DMS153 (cell line): ENCODE measurements around the gene SLC43A1.
"Not testable (repeated sequence)": the region's sequence is repeated elsewhere in the genome, so short reads cannot be mapped to it uniquely, and the experiment has no call there.

ENCODE experiments used
- DNase-seq: peaks from one replicate; lab custom pipeline; 2025; lab: John Stamatoyannopoulos, UW

Gene SLC43A1

DNA sequence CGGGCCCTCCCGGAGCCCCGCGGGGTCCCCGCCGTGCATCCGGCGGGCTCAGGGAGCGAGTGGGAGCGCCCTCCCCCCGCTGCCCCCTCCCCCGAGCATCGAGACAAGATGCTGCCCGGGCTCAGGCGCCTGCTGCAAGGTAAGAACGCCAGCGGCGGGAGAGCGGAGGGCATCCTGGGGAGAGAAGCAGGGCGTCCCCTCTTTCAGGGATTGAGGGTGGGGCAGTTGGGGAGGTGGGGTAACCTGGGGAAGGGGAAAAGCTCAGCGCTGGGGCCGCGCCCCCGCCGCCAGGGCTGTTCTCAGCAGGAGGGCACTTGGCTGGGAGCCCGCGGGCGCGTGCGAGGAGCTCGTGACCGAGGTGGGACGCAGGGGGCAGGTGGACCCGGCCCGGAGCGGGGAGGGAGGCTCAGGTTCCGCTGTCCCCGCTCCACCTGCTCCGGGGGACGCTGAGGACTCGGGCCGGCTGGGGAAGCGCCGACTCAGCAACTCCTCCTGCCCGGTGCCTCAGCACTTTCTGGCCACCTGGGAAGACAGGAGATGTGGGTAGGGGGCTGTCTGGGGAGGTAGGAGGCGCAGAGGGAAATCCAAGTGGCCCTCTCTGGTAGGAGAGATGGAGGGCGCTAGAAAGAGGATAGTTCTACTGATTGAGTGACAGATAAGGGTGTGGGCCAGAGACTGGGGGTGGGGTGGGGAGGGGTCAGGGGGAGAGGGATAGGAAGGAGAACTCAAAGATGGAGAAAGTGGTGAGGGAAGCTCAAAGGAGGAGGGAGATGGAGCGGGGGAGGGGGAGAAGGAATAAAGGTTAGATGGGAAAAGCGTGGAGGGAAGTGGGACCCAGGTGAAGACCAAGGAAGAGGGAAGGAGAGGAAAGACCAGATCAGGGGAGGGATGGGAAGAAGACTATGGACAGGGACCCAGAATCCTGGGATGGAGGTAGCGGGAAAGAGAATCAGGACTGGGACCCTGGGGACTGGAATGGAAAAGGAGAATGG, 54.4 kb downstream of the SLC43A1 start:
- no peak for DNase-seq

DNA sequence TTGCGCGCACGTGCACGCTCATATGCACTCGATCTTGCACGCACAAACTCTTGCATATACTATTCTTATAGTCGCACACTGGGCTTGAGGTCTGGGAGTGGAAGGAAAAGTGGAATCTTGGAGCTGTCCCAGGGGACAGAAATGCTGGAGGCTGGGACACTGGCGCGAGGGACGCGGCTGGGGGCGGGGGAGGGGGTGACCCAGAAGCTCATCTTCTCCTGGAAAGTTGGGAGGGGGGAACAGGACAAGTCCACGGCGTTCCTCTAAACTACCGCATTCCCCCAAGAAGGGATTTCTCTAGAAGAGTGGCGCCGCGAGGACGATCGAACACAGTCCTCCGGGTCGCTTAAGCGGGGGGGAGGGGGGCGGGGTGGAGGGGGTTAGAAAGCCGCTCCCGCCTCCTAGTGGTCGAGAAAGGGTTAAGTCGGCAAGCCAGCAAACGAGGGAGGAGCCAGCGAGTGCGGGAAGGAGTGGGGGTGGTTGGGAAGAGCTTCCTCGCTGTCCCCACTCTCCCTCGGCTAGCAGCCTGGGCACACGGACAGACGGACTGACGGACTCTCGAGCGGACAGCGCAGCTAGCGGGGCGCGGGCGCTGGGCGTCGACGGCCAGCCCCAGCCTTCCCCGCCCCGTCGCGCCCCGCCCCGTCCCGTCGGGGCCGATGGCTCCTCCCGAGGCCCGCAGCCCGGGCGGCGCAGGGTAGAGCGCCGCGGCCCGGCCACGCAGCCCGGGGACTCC, 55.3 kb downstream of the SLC43A1 start, which contains the start of gene RTN4RL2:
TSS of gene RTN4RL2 (plus strand) at position 507 of the 736 bp plus-strand sequence. CDS start 338 bp downstream, outside the sequence.
- no peak for DNase-seq

DNA sequence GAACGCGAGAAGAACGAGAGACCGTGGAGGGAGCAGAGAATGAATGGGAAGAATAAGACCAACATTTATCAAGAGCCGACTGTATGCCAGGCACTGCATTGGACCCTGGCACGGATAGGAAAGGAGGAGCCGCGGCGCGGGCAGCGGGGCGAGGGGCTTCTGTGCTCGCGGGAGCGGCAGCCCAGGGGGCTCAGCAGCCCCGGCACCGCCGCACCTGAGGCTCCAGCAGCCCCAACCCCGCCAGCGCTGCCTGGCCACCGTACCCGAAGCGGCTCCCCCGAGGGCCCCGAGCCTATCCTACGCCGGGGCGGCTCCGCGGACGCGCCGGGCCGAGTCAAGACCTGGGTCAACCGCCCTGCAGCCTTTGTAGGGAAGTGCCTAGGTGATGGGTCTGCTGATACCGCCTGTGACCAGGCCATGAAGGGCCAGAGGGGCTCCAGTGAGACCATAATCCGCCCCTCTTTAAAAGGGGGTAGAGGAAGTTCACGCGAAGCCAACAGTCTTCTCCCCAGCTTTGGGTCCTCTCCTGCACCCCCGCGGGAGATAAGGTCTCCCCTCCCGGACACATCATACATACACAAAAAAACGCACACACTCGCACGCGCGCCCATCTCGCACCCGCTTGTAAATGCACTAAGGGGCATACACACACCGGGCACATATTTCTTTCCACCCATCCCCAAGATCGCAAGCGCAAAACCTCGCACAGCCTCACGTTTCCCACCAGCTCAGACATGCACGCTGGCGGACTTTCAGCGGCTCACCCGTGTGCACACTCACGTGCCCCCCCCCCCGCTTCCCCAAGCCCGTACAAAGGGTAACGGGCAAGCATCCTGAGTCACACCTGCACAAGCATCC, 56.1 kb downstream of the SLC43A1 start:
- no peak for DNase-seq

DNA sequence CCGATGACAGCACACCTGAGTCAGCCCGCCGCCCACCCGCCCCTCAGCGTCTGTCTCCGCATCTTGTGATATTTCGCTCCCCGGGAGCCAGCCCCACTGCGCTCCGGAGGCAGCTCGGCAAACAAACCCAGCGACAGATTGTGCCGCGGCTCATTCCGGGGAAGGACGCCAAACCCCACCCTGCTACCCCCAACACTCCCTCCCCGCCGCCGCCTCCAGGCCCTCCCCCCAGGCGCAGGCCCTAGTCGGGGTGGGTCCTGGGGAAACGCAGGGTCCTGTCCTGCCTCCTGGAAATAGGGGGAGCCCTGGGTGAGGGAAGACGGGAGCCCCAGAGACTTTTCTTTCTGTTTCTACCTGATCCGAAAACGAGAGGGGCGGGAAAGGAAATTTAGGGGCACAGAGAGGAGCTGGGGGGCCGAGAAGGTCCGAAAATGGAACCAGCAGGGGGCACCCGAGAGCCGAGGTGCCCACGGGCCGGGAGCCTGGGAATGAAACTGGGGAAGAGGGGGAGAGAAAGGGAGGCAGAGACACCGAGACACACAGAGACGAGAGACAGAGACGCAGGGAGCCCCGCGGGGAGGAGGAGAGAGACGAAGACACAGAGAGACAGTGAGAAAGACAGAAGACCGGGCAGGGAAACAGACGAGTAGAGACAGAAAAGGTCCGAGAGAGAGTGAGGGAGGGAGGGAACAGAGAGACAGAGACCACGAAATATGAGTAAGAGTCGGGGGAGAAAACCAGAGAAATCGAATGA, 56.9 kb downstream of the SLC43A1 start:
- no peak for DNase-seq

DNA sequence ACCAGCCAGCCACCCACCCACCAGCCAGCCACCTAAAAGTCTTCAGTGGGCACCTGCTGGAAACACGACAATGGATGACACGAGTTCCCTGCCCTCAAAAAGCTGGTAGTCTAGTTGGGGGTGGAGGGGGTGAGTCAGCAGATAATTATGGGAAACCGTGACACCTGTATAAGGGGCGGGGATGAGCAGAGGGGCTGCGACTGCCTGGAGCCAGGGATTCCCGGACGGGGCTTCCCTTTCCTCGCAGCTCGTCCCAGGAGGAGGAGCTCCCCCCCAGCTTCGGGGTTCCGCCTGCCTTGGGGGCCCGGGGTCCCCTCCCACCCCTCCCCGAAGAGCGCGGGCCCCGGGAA, 57.5 kb downstream of the SLC43A1 start:
- DNase-seq, result no peak

DNA sequence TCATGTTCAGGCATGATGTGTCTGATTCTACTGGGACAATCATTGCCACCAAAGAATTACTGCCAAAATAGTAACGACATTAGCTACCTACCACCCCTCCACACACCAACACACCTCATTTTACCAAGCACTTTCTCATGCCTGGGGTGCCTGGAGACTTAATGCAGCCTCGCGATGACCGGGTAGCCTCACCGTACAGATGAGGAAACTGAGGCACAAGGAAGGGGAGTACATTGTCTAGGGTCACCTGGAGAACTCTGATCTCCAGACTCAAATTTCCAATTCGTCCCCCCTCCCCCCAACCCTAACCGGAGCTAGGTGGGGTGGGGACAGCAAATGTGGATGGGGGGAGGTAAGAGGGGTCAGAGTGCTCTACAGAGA, 57.9 kb downstream of the SLC43A1 start:
- no peak for DNase-seq

DNA sequence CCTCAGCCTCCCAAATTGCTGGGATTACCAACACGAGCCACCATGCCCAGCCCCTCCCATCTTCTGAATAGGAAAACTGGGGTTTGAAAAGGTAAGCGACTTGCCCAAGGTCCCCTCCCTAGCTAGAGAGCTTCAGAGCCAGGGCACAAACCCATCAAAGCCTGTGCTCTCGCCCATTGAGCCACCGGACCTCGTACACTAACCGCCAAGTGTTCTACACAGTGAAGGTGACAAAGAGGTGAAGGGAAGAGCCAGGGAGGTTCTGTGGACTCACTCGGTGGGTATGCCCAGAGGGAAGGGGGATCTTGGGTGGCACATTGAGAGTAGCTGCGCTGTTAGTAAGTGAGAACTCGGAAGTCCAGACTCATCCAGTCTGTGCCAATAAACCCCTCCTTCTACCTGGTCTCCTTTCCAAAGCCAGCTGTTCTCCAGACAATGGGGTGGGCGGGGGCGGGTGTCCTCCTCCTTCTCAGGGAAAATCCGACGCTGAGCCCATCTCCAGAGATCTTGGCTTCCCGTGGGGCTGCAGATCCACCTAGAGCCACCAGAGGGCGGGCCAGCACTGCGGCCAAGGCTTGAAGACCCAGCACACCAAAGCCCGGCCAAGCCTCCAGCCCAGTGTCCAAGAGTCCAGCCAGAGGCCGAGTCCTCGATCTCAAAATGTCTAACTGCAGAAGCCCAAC, 58.4 kb downstream of the SLC43A1 start:
- DNase-seq, result no peak

DNA sequence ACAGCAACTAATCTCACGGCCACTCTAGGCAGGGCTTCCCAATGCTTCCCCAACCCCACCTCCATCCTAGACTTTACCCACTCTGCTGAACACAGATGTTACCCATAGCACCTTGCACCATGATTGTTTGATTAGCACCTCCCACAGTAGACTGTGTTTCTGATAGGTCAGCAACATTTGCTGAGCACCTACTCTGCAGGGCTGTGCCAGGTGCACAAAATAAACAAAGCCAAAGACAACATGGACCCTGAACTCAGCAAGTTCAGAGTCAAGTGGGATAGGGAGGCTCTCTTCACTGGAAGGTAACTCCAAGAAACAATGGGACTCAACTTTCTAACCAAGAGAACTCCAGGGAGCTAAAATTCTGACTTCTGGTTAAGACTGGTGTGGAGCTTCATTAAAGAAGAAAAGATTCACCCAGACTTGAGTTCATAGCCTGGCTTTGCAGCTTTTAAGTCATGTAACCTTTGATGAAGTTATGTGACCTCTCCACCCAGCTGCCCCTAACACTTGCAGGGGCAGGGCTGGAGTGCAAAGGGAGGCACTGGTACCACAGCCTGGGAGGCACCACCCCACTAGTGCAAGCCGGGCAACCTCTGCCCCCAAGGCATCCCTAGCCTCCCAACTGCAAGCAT, 61.8 kb downstream of the SLC43A1 start:
- no peak for DNase-seq

DNA sequence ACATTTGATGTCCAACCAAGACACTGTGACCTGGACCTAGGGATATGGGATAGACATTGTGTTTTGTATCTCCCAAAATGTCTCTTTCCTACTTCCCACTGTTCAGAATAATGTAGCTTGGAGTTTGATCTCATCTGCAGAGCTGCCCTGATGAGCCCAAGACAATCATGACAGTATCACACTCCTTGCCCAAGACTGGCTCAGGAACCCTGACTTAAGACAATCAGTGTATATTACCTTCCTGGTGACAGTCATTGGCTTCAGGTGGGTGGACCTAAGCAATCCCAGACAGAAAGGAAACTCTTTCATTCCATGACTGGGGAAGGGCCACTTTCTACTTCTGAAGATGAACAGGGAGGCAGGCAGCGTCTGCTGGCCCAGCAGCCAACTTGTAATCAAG, 69.4 kb downstream of the SLC43A1 start:
- no peak for DNase-seq

DNA sequence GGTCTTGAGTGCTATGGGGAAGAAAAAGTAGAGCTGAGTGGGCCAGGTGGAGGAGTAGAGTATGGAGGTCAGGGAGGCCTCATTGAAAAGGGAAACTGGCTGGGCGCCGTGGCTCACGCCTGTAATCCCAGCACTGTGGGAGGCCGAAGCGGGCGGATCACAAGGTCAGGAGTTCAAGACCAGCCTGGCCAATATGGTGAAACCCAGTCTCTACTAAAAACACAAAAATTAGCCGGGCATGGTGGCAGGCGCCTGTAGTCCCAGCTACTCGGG, 70.4 kb downstream of the SLC43A1 start:
- not testable (repeated sequence) for DNase-seq

DNA sequence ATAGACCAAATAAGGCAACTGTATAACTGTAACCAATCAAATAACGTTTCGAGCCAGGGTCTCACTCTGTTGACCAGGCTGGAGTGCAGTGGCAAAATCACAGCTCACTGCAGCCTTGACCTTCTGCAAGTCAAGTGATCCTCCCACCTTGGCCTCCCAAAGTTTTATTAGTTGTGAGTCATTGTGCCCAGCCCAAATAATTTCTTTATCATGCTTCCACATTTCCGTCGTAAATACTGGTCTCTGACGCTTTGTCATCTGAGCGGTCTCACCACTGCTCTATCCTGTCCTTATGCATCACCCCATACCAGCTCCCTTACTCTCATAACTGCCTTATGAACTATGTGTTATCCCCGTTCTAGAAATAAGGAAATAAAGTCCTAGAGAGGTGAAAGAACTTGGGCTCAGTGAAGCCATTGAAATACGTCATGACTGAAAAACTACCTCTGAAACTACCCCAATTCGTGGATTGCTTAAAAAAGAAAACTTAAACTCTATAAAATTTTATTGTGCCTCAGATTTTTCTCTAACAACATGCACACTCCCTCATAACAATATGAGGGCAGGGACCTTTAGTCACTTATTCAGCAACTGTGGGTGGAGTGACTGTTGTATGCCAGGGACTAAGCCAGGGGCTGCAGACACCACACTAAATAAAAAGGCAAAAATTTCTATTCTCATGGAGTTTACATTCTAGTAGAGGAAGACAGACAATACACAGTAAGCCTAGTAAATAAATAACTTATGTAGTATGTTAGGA, 71.0 kb downstream of the SLC43A1 start:
- DNase-seq, result no peak

DNA sequence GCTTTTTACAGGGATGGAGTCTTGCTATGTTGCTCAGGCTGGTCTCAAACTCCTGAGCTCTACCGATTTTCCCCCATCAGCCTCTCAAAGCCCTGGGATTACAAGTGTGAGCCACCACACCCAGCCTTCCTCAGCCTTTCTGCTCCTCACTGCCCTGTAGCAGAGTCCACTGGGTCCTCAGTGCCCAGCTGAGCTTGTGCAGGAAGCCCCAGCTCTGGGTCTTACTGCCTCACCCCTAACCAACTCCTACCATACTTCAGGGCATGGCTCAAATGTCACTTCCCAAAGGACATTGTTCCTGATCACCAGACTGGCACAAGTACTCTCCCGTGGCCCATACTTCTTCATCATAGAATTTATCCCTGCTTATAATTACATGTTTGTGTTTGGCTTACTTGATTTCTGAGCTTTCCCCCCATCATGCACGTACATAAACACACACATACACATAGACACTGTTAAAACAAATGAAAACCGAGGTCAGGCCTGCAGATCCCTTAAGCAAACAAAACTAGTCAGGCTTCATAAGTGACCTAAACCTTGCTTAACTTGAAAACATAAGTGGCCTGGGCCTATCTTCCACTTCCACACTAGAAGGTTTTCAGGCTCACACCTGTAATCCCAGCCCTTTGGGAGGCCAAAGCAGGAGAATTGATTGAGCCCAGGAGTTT, 74.6 kb downstream of the SLC43A1 start:
- no peak for DNase-seq

DNA sequence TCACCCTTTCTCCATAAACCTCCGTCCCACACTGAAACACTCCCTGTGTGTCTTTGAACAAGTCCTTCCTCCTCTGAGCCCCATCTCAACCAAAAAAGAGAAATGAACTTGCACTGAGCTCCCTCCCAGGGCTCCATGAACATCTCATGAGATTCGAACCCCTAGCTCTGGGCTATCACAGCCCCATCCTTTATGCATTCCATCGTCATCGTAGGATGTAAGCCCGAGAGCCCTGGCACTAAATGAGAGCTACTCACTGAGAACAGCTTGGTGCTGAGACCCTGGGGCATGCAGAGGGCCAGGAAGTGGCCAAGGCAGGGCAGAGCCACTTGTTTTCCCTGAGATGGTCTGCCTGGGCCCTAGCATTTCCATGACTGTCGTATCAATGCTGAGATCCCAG, 75.7 kb downstream of the SLC43A1 start:
- DNase-seq, result no peak

DNA sequence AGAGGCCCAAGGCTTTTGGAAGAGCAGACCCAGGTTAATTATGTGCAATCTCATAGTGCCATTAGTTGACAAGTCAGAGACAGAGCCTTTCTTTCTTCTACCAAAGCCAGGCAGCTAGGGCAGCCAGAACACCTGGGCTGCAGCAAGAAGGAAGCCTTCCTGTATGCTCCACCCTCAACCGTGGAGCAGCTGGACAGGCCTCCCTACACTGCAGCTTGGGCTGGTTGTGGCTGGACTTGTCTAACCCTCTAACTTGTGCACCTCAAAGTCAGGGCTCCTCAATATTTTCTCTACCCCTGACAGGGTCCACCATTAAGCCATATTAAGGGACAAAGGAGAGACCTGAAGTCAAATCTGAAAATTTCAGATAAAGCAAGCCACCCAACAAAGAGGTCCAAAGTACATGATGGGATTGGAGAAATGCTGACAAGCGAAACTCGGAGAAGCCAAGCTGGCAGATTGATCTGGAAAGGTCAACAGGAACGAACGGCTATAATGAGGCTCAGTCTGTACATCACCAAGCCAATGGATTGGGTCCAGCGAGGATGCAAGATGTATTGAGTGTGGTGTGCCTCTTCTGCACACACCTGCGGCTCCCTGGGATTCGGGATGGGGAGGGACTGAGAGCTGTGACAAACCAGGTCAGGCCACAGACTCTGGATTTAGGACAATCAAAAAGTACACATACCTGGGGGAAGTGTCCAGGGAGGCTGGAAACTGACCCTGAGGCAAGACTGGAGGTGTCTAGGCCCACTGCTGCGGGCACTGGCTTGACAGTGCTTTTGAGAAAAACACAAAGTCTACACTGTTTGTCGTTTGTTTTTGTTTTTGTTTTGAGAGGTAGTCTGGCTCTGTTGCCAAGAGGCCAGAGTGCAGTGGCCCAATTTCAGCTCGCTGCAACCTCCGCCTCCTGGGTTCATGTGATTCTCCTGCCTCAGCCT, 76.9 kb downstream of the SLC43A1 start:
- no peak for DNase-seq

DNA sequence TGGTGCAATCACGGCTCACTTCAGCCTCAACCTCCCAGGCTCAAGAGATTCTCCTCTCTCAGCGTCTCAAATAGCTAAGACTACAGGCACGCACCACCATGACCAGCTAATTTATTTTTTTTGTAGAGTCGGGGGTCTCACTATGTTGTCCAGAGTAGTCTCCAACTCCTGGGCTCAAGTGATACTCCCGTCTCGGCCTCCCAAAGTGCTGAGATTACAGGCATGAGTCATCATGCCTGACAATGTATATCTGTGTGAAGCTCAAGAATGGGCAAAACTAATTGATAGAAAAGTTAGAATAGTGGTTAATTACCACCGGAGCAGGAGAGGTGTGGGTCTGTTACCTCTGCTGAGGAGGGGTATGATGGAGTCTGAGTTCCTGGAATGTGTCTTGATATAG, 79.5 kb downstream of the SLC43A1 start:
- DNase-seq, result no peak

DNA sequence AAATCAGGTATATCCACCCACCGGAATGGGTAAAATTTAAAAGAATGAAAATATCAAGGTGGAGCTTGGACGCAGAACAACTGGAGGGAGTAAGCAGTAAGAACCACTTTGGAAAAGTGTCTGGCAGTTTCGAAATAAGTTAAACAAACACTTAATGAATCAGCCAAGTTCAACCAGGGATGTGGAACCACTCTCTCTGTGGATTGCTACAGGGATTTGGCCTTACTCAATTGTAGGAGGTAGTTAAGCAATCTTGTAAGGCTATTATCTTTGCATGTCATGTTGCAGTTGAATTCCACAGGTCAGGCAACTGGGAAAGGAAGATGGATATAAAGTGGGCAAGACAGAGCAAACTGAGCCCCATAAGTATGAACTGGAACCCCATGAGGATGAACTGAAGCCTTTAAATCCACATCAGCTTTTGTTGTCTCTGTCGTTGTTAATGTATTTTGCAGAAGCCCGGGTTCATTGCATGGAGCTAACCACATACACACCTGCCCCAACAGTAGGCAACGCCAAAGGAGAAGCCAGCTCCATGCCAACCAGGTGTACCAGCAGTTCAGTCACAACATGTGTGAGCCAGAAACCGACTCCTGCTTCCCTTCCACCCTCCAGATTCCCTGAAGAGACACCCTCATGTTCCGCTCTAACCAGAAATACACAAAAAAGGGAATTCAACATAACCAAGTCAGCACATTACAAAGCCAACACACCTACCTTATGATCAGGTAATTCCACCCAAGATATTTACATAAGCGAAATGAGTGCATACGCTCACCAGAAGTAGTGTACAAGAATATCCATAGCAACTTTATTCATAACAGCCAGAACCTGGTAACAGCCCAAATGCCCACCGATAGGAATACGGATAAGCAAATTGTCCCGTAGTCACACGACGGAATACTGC, 80.6 kb downstream of the SLC43A1 start:
- no peak for DNase-seq
